Neutrophil (primary cell): ENCODE results near the gene PRDM16.

Source experiments
- H3K27ac ChIP-seq: fragments of 200-600 bp; sonication (generic); 2 replicates; pipeline ENCODE4 v1.5.1; 2016; ENCODE audit warnings: mild to moderate bottlenecking, moderate library complexity
- H3K27me3 ChIP-seq: fragments of 200-600 bp; sonication (generic); 2 replicates; pipeline ENCODE4 v1.6.0; 2016; ENCODE audit warnings: mild to moderate bottlenecking
- H3K36me3 ChIP-seq: fragments of 200-600 bp; sonication (generic); 2 replicates; pipeline ENCODE4 v1.5.1; 2017
- H3K4me1 ChIP-seq, 2 experiments: fragments of 200-600 bp in 1 of 2; sonication (generic) in 1 of 2; 1 replicate in 1 of 2; 2 replicates in 1 of 2; pipeline versions ENCODE4 v1.5.1 to v1.6.1; 2013 to 2016; ENCODE audit warnings: low read depth in 1 of 2, low read length in 1 of 2, mild to moderate bottlenecking in 1 of 2, moderate library complexity in 1 of 2; ENCODE audit not compliant: control insufficient read depth in 1 of 2, insufficient read depth in 1 of 2
- H3K4me3 ChIP-seq, 2 experiments: fragments of 200-600 bp in 1 of 2; sonication (generic) in 1 of 2; 1 replicate in 1 of 2; 2 replicates in 1 of 2; pipeline ENCODE4 v1.5.1; 2013 to 2016; ENCODE audit warnings: low read depth in 1 of 2, low read length in 1 of 2, mild to moderate bottlenecking in 1 of 2, moderate library complexity in 1 of 2
- H3K9me3 ChIP-seq: fragments of 200-600 bp; sonication (generic); 2 replicates; pipeline ENCODE4 v1.5.1; 2016
- TF ChIP-seq, protein P1 (sequence below): fragments of 200-600 bp; sonication (generic); IDR thresholded peaks from 2 replicates; pipeline ENCODE4 v1.5.1; 2016; ENCODE audit warnings: antibody characterized with exemption

Gene PRDM16

DNA sequence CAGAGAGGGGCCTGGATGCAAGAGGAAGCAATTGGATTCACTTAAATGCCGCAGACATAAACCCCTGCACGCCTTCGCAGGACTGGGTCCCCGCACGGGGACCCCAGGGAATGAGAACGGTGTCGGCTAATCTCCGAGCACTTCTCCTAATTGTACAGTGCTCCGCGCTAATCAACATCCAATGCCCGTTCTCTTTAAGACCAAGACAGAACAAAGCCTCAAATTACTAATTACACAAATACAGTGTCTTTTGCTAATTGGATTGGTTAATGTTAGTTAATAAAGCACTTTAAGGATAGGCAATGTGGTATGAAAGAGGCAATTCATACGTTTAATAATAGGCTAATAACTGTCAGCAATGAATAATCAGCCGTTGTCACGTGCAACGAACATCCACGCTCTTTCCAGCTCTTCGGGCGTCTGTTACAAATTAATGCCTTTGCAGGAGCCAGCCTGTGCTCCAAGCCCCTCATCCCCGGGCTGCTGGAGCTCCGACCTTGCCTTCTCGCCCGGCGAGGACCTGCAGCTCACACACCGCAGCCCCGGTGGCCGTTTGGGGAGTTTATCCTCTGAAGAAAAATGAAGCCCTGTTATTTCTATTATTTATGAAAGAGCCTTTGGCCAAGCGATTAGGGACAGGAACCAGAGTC lies 157.8 kb downstream of the PRDM16 start:
- H3K36me3 ChIP-seq: no peaks in the 10 kb centered on the region
- H3K9me3 ChIP-seq: no peaks in the 10 kb centered on the region
- H3K4me1 ChIP-seq: no peaks in the 10 kb centered on the region
- peaks cover 24% of the 10 kb centered on the region for H3K27me3 ChIP-seq
- H3K4me3 ChIP-seq: no peak overlapping the region
- TF ChIP-seq, protein P1, sequence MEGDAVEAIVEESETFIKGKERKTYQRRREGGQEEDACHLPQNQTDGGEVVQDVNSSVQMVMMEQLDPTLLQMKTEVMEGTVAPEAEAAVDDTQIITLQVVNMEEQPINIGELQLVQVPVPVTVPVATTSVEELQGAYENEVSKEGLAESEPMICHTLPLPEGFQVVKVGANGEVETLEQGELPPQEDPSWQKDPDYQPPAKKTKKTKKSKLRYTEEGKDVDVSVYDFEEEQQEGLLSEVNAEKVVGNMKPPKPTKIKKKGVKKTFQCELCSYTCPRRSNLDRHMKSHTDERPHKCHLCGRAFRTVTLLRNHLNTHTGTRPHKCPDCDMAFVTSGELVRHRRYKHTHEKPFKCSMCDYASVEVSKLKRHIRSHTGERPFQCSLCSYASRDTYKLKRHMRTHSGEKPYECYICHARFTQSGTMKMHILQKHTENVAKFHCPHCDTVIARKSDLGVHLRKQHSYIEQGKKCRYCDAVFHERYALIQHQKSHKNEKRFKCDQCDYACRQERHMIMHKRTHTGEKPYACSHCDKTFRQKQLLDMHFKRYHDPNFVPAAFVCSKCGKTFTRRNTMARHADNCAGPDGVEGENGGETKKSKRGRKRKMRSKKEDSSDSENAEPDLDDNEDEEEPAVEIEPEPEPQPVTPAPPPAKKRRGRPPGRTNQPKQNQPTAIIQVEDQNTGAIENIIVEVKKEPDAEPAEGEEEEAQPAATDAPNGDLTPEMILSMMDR: no peak
- no peak overlapping the region for H3K27ac ChIP-seq

DNA sequence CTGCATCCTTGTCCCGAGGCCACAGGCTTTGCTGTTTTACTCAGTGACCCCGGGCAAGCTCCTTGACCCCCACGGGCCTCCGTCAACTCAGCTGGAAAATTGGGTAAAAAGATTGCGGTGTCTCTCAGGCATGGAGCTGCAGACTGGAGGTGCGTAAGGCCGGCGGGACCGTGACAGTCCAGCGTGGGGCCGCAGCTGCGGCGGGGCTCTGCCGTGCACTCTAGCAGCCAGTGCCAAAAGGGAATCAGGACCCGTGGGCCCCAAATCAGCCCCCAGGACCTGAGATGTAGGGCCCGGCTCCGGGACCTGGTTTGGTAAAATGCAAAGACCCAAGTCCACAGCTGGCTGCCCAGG lies 158.3 kb downstream of the PRDM16 start:
- no peaks in the 10 kb centered on the region for H3K4me1 ChIP-seq
- H3K36me3 ChIP-seq: no peaks in the 10 kb centered on the region

DNA sequence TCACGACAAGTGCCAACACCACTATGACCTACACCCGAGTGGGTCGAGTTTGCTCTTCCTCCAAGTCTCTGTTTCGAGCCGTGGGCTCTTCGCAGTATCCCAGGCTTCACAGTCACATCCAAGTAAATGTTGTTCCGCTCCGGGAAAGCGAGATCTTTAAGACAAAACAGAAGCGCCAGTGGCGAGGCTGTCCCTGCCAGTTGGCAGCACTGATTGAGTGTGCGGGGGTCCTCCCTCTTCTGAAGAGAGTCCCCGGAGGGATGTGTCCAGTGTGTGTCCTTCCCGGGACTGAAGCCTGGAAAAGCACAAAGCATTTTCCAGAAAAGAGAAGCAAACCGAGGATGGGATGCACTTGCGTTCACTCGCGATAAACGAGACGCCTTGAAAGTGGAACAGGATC lies 158.9 kb downstream of the PRDM16 start:
- Histone ChIP-seq H3K4me1 (no peaks in the 10 kb centered on the region), H3K27ac (no peak overlapping the region), H3K4me3 (no peak overlapping the region), H3K9me3 (no peaks in the 10 kb centered on the region), H3K36me3 (no peaks in the 10 kb centered on the region), H3K27me3 (peaks cover 15% of the 10 kb centered on the region)
- TF ChIP-seq, protein P1: no peak

More for the DNA sequence above, 158.3 kb downstream of the PRDM16 start:
- H3K27me3 ChIP-seq: peaks cover 19% of the 10 kb centered on the region
- TF ChIP-seq, protein P1: no peak
- H3K27ac ChIP-seq: no peak overlapping the region
- H3K9me3 ChIP-seq: no peaks in the 10 kb centered on the region
- no peak overlapping the region for H3K4me3 ChIP-seq

DNA sequence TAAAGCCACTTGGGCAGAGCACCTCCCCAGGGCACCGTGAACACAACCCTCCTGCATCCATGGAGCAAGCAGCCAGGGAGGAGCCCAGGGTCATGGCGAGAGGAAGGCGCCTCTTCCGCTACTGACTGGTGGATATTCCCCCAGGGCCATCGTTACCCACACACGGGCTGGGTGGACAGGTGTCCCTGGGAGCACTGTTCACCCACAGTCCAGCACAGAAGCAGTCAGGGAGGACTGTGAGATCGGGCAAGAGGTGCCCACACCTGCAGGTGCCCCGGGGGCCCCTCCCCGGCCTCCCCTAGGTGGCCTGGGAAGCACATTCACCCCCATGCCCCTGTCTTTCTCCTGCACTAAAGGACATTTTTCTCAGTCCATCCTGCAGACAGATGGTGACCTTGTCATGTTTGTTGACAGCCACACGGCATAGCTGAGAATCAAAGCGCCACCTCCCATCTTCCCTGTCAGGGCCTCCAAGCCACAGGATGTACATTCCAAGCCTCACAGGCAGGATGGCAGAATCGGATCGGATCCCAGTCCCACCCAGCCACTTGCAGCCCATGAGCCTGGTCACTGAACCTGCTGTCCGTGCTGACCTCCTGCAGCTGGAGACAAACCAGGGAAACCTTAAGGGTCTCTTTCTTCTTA lies 160.2 kb downstream of the PRDM16 start:
- Histone ChIP-seq H3K9me3 (no peaks in the 10 kb centered on the region), H3K4me1 (no peaks in the 10 kb centered on the region), H3K4me3 (no peak overlapping the region), H3K27me3 (peaks cover 15% of the 10 kb centered on the region), H3K27ac (no peak overlapping the region), H3K36me3 (no peaks in the 10 kb centered on the region)
- TF ChIP-seq, protein P1: no peak

DNA sequence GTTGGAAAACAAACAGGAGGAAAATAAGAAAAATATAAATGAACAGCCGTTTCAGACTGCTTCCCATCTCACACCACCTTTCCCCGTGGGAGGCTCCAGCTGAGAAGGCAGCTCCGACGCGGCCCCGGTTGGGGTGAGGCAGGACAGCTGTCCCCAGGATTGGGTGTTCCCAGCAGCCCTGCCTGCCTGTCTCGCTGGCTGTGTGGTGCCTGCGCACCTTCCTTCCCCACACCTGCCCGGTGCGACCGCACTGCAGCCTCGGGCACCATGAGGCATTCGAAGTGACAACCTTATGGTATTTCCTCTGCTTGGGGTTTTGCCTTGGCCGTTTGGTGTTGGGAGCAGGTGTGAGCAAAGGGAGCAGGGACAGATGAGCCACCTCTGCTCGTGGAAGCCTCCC lies 161.6 kb downstream of the PRDM16 start:
- Histone ChIP-seq H3K36me3 (no peaks in the 10 kb centered on the region), H3K27ac (no peak overlapping the region), H3K27me3 (peaks cover 15% of the 10 kb centered on the region), H3K4me3 (no peak overlapping the region), H3K4me1 (no peaks in the 10 kb centered on the region), H3K9me3 (no peaks in the 10 kb centered on the region)
- TF ChIP-seq, protein P1: no peak
